ELR (cell line): ENCODE results near the gene CPT1A.
A peak's percentile ranks its signal among the peaks of the same experiment; 100 is the strongest.

Source experiments
- DNase-seq: peaks from one replicate; pipeline ENCODE4 v3.0.0-alpha.2; 2015; ENCODE audit warnings: low read depth

Gene CPT1A

GRCh38 chr11:68831124-68831523 lies 10.6 kb downstream of the CPT1A start:
- no peak for DNase-seq

GRCh38 chr11:68829581-68829980 lies 12.1 kb downstream of the CPT1A start:
- DNase-seq, result no peak

GRCh38 chr11:68828957-68829356 lies 12.8 kb downstream of the CPT1A start:
- no peak for DNase-seq

DNA sequence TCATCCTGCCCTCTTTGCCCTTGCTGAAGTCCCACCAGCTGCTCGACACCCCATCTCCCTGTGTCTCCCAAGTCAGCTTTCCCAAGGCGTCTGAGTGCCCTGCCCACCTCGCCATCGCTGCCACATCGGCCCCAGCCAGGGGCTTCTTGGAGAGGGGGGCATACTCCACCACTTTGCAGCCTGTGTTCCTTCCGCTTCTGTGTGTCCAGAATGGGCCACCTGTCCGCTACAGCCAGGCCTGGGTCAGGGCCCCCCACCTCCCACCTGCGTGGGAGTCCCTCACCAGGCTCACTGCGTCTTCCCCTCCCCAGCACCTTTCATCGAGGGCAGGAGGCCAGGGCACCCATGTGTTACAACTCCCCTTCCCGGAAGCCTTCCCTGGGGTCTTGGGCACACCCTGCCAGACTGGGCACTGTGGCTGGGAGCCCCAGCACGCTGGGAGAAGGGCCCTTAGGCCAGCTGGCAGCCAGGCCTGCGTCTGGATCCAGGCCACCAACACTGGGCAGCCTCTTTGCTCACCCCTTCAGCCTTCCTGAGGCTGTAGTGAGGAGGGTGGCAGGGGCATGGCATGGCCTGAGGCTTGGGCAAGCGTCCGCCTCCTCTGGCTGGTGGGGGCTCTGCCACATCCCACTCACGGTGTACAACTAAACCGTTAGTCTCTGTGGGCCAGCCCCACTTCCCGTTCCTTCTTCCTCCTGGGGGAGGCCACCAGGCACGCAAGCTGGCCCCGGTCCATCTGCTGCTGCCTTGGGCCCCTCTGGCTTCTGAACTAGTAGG lies 13.4 kb downstream of the CPT1A start:
- DNase-seq, result no peak

DNA sequence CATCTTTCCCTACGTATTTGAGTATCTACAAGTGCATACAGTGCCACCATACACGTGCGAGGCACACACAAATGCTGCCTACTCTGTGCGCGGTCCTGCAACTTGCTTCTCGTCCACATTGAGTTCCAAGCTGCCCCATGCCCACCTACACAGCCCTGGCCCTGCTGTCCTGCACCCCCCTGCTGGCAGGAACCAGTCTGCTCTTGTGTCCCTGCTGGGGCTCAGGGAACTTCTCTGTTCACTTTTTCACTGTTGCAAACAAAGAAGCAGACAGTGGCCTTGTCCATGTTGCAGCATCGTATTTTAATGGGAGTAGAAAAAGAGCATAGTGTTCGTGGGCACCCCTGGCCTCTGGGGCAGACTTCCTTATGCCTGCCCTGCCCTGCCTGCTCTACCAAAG lies 14.0 kb downstream of the CPT1A start:
- DNase-seq, result no peak

DNA sequence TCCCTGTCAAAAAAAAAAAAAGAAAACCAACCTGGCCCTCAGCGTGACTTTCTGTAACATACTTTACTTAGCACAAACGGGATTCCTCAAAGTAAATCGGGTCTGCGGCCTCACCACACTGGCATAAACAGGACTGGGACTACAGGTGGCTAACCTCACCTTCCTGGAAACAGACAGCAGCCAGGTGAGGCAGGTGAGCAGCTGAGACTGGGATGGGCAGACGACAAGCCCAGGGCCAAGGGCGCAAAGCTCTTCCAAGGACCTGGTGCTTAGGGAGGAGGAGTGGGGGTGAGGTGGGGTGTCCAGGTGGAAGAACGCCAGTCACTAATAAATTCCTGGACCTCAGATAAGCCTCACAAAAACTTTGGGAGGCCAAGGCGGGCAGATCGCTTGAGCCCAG lies 15.0 kb downstream of the CPT1A start:
- no peak for DNase-seq

GRCh38 chr11:68825571-68825970 lies 16.1 kb downstream of the CPT1A start:
- peak; percentile 32 for DNase-seq

- DNase-seq, result no peak
Measured at GRCh38 chr11:68822546-68822945, 19.2 kb downstream of the CPT1A start.

DNA sequence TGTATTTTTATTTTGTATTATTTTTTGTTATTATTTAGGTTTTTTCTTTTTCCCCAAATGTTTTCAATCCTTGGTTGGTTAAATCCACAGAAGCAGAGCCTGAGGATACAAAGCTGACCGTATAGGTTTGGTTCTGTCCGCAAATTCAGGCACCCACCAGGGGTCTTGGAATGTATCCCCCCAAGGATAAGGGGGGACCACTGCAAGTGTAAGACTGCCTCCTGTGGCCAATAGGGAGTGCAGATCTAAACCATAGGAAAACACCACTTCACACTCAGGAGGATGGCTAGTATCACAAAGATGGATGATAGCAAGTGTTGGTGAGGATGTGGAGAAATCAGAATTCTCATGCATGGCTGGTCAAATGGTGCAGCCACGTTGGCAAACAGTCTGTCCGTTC lies 20.0 kb downstream of the CPT1A start:
- no peak for DNase-seq

GRCh38 chr11:68819362-68819761 lies 22.4 kb downstream of the CPT1A start:
- DNase-seq, result no peak

- DNase-seq, result no peak
Measured at GRCh38 chr11:68818181-68818580, 23.5 kb downstream of the CPT1A start.

- no peak for DNase-seq
Measured at GRCh38 chr11:68817554-68817953, 24.2 kb downstream of the CPT1A start.

- peak; percentile 6 for DNase-seq
Measured at GRCh38 chr11:68816917-68817419, 24.7 kb downstream of the CPT1A start.

GRCh38 chr11:68816251-68816776 lies 25.4 kb downstream of the CPT1A start:
- DNase-seq, result no peak

DNA sequence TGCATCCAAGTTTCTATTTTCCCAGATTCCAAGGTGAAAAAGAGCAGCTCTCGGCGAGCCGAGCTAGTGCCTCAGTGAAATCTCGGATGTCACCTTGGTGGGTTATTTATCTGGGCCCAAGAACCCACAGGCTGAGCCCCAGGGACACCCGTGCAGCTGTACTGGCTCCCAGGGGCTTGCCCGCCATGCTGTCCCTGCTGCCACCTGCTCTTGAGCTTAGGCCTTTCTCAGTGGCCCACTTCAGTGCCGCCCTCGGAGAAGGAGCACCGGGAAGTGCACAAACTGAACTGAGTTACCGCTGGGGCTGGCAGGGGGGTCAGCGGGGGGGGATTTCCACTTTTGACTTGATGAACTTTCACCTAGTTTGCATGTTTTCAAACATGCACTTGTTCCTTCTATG lies 27.9 kb downstream of the CPT1A start:
- DNase-seq, result no peak

- DNase-seq, result no peak
Measured at GRCh38 chr11:68812526-68812925, 29.2 kb downstream of the CPT1A start.

GRCh38 chr11:68810164-68810563 lies 31.6 kb downstream of the CPT1A start:
- DNase-seq, result no peak

- DNase-seq, result no peak
Measured at GRCh38 chr11:68809506-68809905, 32.2 kb downstream of the CPT1A start.

DNA sequence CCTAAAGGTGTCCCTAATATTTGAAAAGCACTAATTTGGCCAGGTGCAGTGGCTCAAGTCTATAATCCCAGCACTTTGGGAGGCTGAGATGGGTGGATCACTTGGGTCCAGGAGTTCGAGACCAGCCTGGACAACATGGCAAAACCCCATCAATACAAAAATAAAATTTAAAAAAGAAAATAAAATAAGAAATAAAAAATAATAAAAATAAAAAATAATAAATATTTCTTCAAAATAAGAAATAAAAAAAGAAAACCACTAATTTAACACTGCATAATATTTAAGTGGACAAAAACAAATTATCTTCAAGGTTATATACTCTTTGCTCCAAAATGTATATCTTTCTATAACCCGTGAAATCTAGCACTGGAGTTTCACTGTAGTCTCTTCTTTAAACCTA lies 32.9 kb downstream of the CPT1A start:
- DNase-seq, result no peak

GRCh38 chr11:68806931-68807844 lies 34.5 kb downstream of the CPT1A start:
- DNase-seq, result peak; percentile 57

DNA sequence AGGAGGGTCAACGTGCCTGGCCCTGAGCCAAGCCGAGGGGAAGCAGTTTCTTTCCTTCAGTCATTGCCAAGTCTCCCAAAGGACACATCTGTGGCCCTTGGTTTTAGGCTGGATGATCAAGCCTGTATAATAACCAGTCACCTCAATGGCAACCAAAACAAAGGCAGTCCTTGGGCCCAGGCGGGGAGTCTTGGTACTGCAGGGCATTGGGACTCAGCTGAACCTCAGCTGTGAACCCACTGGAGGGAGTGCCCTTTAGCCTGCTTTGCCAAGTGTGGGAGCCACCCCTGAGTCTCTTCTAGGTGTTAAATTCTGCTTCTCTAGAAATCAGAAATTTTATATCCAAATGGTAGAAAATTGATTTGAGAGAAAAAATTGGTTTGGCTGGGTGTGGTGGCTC lies 36.9 kb downstream of the CPT1A start:
- DNase-seq, result no peak

GRCh38 chr11:68803766-68804165 lies 38.0 kb downstream of the CPT1A start:
- DNase-seq, result no peak
